ENCODE data around the gene TGM2.

Gene TGM2

DNA sequence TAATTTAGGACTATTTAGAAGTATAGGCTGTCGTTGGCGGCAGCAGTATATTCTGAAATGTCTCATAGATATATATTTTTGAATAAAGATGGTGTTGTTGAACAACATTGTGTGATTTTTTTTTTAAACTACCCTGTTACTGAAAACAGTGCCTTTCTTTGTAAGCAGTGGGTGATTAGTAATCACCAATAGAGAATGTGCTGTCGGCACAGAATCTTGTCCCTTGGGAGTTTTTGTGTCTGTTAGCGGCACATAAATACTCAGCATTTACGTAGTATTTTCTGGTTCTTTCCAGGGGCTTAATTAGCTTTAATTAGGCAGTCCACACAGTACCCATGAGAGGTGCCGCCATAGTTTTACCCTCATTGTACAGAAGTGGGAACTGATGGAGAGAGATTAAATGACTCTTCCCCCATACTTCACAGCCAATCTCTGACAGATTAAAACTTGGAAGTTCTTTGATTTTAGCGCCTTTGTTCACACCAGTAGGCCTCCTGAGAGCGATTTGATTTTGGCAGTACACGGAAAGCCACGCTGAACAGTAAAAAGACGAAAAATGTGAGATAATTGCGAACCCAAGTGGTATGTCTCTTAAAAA, 72.7 kb downstream of the TGM2 start:
- no peak for TF ChIP-seq CTCF (IDR thresholded peaks at IDR 0.05)

DNA sequence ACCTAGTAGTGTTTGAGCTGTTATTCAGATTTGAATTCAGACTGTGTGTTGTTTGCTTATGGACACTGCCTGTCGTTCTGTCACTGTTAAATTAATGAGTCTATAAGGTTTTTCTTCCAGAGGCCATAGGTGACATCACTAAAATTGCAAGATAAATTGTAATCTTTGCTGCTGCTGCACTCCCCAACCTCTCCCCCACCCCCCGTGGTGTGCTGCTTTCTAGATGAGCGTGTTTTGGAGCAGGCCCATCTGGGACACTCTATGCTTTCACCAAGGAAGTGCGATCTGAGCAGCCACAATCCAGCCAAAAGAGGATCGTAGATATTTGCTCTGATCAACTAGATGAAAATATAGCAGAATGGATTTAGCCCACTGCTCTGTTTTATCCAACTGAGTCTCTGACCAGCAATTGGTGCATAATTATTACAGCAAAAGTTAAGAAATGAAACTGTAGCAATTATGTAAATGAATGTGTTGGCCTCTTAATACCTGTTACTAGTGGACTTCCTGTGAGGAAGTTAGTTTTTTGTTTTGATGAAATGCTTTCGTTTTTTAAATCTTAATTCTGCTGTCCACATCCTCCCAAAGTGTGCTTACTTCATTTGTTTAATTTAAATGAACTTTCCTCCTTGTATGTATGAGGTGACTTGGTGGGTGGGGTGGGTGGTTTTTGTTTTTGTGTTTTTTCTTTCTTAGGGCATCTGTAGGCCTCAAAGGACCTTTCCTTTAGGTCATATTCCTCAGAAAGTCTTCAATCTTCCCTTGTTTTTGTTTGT, 73.4 kb downstream of the TGM2 start:
- TF ChIP-seq CTCF (IDR thresholded peaks at IDR 0.05): no peak

GRCh38 chr20:38090061-38090460, 75.0 kb downstream of the TGM2 start:
- TF ChIP-seq CTCF (IDR thresholded peaks at IDR 0.05): no peak

DNA sequence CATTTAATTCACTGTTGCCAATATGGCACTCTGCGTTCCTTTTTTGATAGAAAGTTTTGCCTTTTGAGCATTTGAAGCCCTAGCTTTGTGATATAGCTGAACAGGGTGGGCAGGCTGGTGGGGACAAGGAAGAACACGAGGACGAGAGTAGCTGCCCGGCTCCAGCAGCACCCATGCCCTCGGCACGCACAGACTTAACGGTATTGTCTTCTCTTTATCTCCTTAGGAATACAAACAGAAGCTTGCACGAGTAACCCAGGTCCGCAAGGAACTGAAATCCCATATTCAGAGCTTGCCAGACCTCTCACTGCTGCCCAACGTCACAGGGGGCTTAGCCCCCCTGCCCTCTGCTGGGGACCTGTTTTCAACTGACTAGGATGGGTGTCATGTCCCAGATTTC, 75.6 kb downstream of the TGM2 start:
- no peak for TF ChIP-seq CTCF (IDR thresholded peaks at IDR 0.05)

GRCh38 chr20:38085026-38085425, 80.0 kb downstream of the TGM2 start:
- no peak for TF ChIP-seq CTCF (IDR thresholded peaks at IDR 0.05)

DNA sequence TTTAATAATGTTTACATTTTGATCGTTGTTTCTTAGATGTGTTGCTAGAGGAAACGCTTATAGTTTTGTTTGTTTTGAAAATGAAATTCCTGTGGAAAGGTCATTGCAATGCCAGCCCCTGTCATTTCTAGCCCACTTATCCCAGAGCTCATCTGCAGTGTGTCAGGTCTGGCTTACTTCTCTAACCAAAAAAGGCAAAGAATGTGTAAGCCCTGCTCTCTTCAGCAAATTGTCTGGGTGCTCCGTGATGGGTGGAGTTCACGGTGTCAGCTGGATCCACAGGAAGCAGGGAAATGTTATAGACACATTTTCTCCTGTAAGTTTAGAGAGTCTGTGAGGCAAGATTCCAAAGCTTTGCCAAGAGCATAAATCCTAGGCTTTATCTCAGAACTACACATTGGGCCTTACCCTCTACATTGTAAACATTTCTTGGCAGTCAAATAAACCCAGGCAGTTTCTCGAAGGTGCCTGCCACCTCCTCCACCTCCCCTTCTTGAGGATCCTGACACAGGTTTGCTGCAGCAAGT, 80.6 kb downstream of the TGM2 start:
- TF ChIP-seq CTCF (IDR thresholded peaks at IDR 0.05): no peak

DNA sequence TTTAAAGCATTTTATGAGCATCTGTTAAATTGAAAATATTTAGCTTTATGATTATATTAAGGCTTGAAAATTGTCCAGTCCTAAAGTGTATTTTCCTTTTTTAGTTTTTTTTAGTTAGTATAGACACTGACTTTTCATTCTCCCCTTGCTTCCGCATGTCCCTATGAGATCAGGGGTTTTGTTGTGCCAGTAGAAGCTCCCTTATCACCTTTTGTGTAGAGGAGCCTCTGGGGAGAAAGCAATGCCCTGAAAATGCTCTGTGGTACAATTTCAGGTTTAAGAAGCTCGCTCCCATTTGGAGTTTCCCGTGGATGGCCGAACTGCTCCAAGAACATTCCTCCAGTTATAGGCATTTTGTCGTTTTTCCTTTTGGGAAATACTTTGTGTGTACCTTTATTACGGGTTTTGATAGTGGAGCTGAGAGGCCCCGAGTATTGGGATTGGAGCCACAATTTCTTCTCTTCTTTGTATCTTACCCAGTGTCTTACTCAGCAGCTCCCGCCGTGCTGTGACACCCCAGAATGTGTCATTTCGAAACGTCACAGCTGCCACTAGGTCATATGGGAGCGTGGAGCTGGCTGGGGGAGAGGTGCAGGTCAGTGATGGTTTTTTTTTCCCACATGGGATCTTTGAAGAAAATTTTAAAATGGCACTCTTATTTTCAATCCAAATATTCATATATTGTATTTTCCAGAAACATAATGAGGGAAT, 81.6 kb downstream of the TGM2 start:
- TF ChIP-seq CTCF (IDR thresholded peaks at IDR 0.05): no peak
